ENCODE results near the gene FGFBP1.

- TF ChIP-seq PHF8 (IDR thresholded peaks at IDR 0.05; ENCODE audit: borderline replicate concordance, low read depth) (no peak), CTCF (IDR thresholded peaks at IDR 0.05) (no peak), HES2 (IDR thresholded peaks at IDR 0.05) (no peak), CBX2 (IDR thresholded peaks at IDR 0.05; ENCODE audit: borderline replicate concordance, low read depth) (no peak), KDM5A (IDR thresholded peaks at IDR 0.05) (no peak), CBX8 (IDR thresholded peaks at IDR 0.05) (no peak), POLR2A (IDR thresholded peaks at IDR 0.05; ENCODE audit: low read length) (no peak), ESRRA (IDR thresholded peaks at IDR 0.05; ENCODE audit: borderline replicate concordance, low read length) (no peak), RFX5 (IDR thresholded peaks at IDR 0.05) (no peak)
- TF ChIP-seq, protein P1, sequence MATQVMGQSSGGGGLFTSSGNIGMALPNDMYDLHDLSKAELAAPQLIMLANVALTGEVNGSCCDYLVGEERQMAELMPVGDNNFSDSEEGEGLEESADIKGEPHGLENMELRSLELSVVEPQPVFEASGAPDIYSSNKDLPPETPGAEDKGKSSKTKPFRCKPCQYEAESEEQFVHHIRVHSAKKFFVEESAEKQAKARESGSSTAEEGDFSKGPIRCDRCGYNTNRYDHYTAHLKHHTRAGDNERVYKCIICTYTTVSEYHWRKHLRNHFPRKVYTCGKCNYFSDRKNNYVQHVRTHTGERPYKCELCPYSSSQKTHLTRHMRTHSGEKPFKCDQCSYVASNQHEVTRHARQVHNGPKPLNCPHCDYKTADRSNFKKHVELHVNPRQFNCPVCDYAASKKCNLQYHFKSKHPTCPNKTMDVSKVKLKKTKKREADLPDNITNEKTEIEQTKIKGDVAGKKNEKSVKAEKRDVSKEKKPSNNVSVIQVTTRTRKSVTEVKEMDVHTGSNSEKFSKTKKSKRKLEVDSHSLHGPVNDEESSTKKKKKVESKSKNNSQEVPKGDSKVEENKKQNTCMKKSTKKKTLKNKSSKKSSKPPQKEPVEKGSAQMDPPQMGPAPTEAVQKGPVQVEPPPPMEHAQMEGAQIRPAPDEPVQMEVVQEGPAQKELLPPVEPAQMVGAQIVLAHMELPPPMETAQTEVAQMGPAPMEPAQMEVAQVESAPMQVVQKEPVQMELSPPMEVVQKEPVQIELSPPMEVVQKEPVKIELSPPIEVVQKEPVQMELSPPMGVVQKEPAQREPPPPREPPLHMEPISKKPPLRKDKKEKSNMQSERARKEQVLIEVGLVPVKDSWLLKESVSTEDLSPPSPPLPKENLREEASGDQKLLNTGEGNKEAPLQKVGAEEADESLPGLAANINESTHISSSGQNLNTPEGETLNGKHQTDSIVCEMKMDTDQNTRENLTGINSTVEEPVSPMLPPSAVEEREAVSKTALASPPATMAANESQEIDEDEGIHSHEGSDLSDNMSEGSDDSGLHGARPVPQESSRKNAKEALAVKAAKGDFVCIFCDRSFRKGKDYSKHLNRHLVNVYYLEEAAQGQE (IDR thresholded peaks at IDR 0.05): no peak
- TF ChIP-seq, protein P2, sequence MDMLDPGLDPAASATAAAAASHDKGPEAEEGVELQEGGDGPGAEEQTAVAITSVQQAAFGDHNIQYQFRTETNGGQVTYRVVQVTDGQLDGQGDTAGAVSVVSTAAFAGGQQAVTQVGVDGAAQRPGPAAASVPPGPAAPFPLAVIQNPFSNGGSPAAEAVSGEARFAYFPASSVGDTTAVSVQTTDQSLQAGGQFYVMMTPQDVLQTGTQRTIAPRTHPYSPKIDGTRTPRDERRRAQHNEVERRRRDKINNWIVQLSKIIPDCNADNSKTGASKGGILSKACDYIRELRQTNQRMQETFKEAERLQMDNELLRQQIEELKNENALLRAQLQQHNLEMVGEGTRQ (IDR thresholded peaks at IDR 0.05): no peak
- TF ChIP-seq, protein P3, sequence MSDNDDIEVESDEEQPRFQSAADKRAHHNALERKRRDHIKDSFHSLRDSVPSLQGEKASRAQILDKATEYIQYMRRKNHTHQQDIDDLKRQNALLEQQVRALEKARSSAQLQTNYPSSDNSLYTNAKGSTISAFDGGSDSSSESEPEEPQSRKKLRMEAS (IDR thresholded peaks at IDR 0.05): no peak
- TF ChIP-seq, protein P4, sequence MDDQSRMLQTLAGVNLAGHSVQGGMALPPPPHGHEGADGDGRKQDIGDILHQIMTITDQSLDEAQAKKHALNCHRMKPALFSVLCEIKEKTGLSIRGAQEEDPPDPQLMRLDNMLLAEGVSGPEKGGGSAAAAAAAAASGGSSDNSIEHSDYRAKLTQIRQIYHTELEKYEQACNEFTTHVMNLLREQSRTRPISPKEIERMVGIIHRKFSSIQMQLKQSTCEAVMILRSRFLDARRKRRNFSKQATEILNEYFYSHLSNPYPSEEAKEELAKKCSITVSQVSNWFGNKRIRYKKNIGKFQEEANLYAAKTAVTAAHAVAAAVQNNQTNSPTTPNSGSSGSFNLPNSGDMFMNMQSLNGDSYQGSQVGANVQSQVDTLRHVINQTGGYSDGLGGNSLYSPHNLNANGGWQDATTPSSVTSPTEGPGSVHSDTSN (IDR thresholded peaks at IDR 0.05): no peak
These were observed 25.4 kb downstream of the FGFBP1 start for GRCh38 chr4:15912961-15913630.
